HG03103 (cell line): ENCODE data around the gene OSBPL8.

Experiments
- ATAC-seq: cut with Tn5 transposase; IDR thresholded peaks from one replicate; pipeline ENCODE4 v1.9.1; 2021; ENCODE audit warnings: low read depth; ENCODE audit not compliant: unreplicated experiment

Gene OSBPL8

GRCh38 chr12:76318773-76319594 is 240.6 kb downstream of the OSBPL8 start:
- ATAC-seq: no peak

GRCh38 chr12:76317976-76318375 is 241.6 kb downstream of the OSBPL8 start:
- ATAC-seq: no peak

GRCh38 chr12:76316468-76316867 is 243.1 kb downstream of the OSBPL8 start:
- ATAC-seq: no peak

- no peak for ATAC-seq
Observed at GRCh38 chr12:76313299-76313698, 246.3 kb downstream of the OSBPL8 start.

- no peak for ATAC-seq
Observed at GRCh38 chr12:76312315-76312714, 247.3 kb downstream of the OSBPL8 start.

- ATAC-seq: no peak
Observed at GRCh38 chr12:76311796-76312195, 247.8 kb downstream of the OSBPL8 start.

GRCh38 chr12:76310110-76310509 is 249.5 kb downstream of the OSBPL8 start:
- ATAC-seq: no peak

- no peak for ATAC-seq
Observed at GRCh38 chr12:76308866-76309265, 250.7 kb downstream of the OSBPL8 start.

GRCh38 chr12:76307083-76307482 is 252.5 kb downstream of the OSBPL8 start:
- no peak for ATAC-seq

GRCh38 chr12:76303989-76304460 is 255.5 kb downstream of the OSBPL8 start:
- no peak for ATAC-seq

GRCh38 chr12:76303365-76303764 is 256.2 kb downstream of the OSBPL8 start:
- ATAC-seq: no peak
